ENCODE measurements around the gene OTOS. TPM values are rescaled to one million over a fixed set of nuclear protein-coding genes. Genes with fewer than 3 reads are reported as not detected.

Gene OTOS
- total RNA-seq, 1 experiment from 2014 or later = not detected

GRCh38 chr2:240179941-240180666 lies 39.6 kb upstream of the OTOS start:
- ChIA-PET CTCF (no interaction called here), POLR2A (ENCODE audit: low non-redundant PET) (no interaction called here)
- intact Hi-C loops (cut with micrococcal nuclease; ENCODE audit: unreplicated experiment) = no loop called here
- Histone ChIP-seq H3K4me3 (ENCODE audit: low read depth, low read length, poor library complexity, severe bottlenecking) (no peak overlapping the region), H3K36me3 (ENCODE audit: insufficient read depth, low read length, poor library complexity, severe bottlenecking) (no peaks in the 10 kb centered on the region), H3K4me1 (ENCODE audit: insufficient read depth, low read length, poor library complexity, severe bottlenecking) (no peaks in the 10 kb centered on the region), H3K27me3 (replicated peaks; ENCODE audit: insufficient read depth, low read depth, low read length, poor library complexity) (peaks cover 28% of the 10 kb centered on the region), H3K9me3 (ENCODE audit: low read depth, low read length, poor library complexity, severe bottlenecking) (no peaks in the 10 kb centered on the region), H3K27ac (ENCODE audit: low read depth, low read length, poor library complexity, severe bottlenecking) (no peak overlapping the region)
- TF ChIP-seq EZH2 (IDR thresholded peaks at IDR 0.05; ENCODE audit: borderline replicate concordance, low read depth, low read length, poor library complexity, severe bottlenecking) = no peak
- no TSS peak for BruUV-seq (replicated peaks)
- no peak for DNase-seq (ENCODE audit: low spot score)

- no peak overlapping the region for H3K27ac ChIP-seq (ENCODE audit: low read depth, low read length, poor library complexity, severe bottlenecking)
- H3K27me3 ChIP-seq (replicated peaks; ENCODE audit: insufficient read depth, low read depth, low read length, poor library complexity) = peaks cover 33% of the 10 kb centered on the region
- BruUV-seq (replicated peaks) = no TSS peak
- ChIA-PET CTCF (no interaction called here), POLR2A (ENCODE audit: low non-redundant PET) (no interaction called here)
- no peak overlapping the region for H3K4me3 ChIP-seq (ENCODE audit: low read depth, low read length, poor library complexity, severe bottlenecking)
- no peak for DNase-seq (ENCODE audit: low spot score)
- no peaks in the 10 kb centered on the region for H3K9me3 ChIP-seq (ENCODE audit: low read depth, low read length, poor library complexity, severe bottlenecking)
- TF ChIP-seq EZH2 (IDR thresholded peaks at IDR 0.05; ENCODE audit: borderline replicate concordance, low read depth, low read length, poor library complexity, severe bottlenecking) (no peak), CTCF (conservative IDR thresholded peaks at IDR 0.05; ENCODE audit: low read depth, low read length) (no peak)
- H3K4me1 ChIP-seq (ENCODE audit: insufficient read depth, low read length, poor library complexity, severe bottlenecking) = no peaks in the 10 kb centered on the region
- intact Hi-C loops (cut with micrococcal nuclease; ENCODE audit: unreplicated experiment) = no loop called here
- H3K36me3 ChIP-seq (ENCODE audit: insufficient read depth, low read length, poor library complexity, severe bottlenecking) = no peaks in the 10 kb centered on the region
Measured at GRCh38 chr2:240179186-240179815, 38.8 kb upstream of the OTOS start.

GRCh38 chr2:240178564-240178963 lies 38.1 kb upstream of the OTOS start:
- no peaks in the 10 kb centered on the region for H3K9me3 ChIP-seq (ENCODE audit: low read depth, low read length, poor library complexity, severe bottlenecking)
- peaks cover 40% of the 10 kb centered on the region for H3K27me3 ChIP-seq (replicated peaks; ENCODE audit: insufficient read depth, low read depth, low read length, poor library complexity)
- ChIA-PET POLR2A (ENCODE audit: low non-redundant PET) (no interaction called here), CTCF (no interaction called here)
- no peaks in the 10 kb centered on the region for H3K36me3 ChIP-seq (ENCODE audit: insufficient read depth, low read length, poor library complexity, severe bottlenecking)
- H3K4me1 ChIP-seq (ENCODE audit: insufficient read depth, low read length, poor library complexity, severe bottlenecking) = no peaks in the 10 kb centered on the region
- H3K27ac ChIP-seq (ENCODE audit: low read depth, low read length, poor library complexity, severe bottlenecking) = no peak overlapping the region
- no TSS peak for BruUV-seq (replicated peaks)
- TF ChIP-seq EZH2 (IDR thresholded peaks at IDR 0.05; ENCODE audit: borderline replicate concordance, low read depth, low read length, poor library complexity, severe bottlenecking) (no peak), CTCF (conservative IDR thresholded peaks at IDR 0.05; ENCODE audit: low read depth, low read length) (no peak)
- H3K4me3 ChIP-seq (ENCODE audit: low read depth, low read length, poor library complexity, severe bottlenecking) = no peak overlapping the region
- intact Hi-C loops (cut with micrococcal nuclease; ENCODE audit: unreplicated experiment) = no loop called here
- no peak for DNase-seq (ENCODE audit: low spot score)

Measured in A673 (cell line).